Osteocyte (in vitro differentiated cells): ENCODE results near the gene CAPN10. TPM values are rescaled to one million over a fixed set of nuclear protein-coding genes. Genes with fewer than 3 reads are reported as not detected.
A peak's percentile ranks its signal among the peaks of the same experiment; 100 is the strongest.

Experiments used
- DNase-seq: peaks from one replicate; pipeline ENCODE4 v3.0.0; 2021; ENCODE audit warnings: mixed read lengths; ENCODE audit not compliant: unreplicated experiment; ENCODE audit errors: extremely low spot score
- H3K27ac Mint-ChIP-seq: one replicate; pipeline ENCODE4 v1.8.0; 2021; ENCODE audit warnings: mild to moderate bottlenecking, mixed read lengths; ENCODE audit not compliant: unreplicated experiment
- H3K27me3 Mint-ChIP-seq: one replicate; pipeline ENCODE4 v1.8.0; 2021; ENCODE audit warnings: mixed read lengths; ENCODE audit not compliant: unreplicated experiment
- H3K36me3 Mint-ChIP-seq: one replicate; pipeline ENCODE4 v1.8.0; 2021; ENCODE audit warnings: mixed read lengths; ENCODE audit not compliant: unreplicated experiment
- H3K4me1 Mint-ChIP-seq: one replicate; pipeline ENCODE4 v1.8.0; 2021; ENCODE audit warnings: mixed read lengths; ENCODE audit not compliant: unreplicated experiment
- H3K4me3 Mint-ChIP-seq: one replicate; pipeline ENCODE4 v1.8.0; 2021; ENCODE audit warnings: mild to moderate bottlenecking, moderate library complexity, mixed read lengths; ENCODE audit not compliant: unreplicated experiment
- H3K9me3 Mint-ChIP-seq: one replicate; pipeline ENCODE4 v1.8.0; 2021; ENCODE audit warnings: mixed read lengths; ENCODE audit not compliant: unreplicated experiment
- total RNA-seq: library from RNA; stranded (reverse); gene quantifications from 2 replicates; pipeline ENCODE4 v1.2.1, GENCODE V29; 2021
- TF ChIP-seq, protein P1 (sequence below): fragments of 200-600 bp; sonication (generic); IDR thresholded peaks from 2 replicates; pipeline ENCODE4 v1.5.0; 2021; ENCODE audit warnings: antibody characterized with exemption, mild to moderate bottlenecking, moderate library complexity

The CAPN10 gene
- total RNA-seq, 1 donor from 2014 or later = 37.7 TPM

DNA sequence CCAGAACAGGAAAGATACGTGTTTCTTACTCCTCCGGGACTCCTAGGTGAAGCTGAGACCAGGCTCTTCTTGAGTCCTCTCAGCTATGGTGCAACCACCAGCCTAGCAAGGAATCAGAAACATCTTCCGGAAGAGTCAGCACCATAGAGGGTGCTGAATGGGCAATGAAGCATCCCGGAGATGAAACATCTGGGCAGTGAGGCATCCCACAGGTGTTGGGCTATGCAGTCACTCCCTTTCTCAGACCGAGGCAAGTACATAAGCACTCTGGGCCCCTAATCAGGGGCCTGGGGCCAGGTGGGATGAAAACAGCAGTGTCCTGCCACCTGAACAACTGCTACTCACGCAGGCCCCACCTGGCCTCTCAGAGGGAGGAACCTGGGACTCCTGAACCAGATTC is 1.4 kb upstream of the CAPN10 start:
- DNase-seq = no peak
- Mint-ChIP-seq H3K9me3 (peaks cover 12% of the 10 kb centered on the region), H3K4me3 (peak overlapping the region; percentile 95), H3K27me3 (no peaks in the 10 kb centered on the region), H3K36me3 (peaks cover 5% of the 10 kb centered on the region), H3K4me1 (peaks cover 39% of the 10 kb centered on the region), H3K27ac (peak overlapping the region; percentile 89)
- TF ChIP-seq, protein P1, sequence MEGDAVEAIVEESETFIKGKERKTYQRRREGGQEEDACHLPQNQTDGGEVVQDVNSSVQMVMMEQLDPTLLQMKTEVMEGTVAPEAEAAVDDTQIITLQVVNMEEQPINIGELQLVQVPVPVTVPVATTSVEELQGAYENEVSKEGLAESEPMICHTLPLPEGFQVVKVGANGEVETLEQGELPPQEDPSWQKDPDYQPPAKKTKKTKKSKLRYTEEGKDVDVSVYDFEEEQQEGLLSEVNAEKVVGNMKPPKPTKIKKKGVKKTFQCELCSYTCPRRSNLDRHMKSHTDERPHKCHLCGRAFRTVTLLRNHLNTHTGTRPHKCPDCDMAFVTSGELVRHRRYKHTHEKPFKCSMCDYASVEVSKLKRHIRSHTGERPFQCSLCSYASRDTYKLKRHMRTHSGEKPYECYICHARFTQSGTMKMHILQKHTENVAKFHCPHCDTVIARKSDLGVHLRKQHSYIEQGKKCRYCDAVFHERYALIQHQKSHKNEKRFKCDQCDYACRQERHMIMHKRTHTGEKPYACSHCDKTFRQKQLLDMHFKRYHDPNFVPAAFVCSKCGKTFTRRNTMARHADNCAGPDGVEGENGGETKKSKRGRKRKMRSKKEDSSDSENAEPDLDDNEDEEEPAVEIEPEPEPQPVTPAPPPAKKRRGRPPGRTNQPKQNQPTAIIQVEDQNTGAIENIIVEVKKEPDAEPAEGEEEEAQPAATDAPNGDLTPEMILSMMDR = no peak

DNA sequence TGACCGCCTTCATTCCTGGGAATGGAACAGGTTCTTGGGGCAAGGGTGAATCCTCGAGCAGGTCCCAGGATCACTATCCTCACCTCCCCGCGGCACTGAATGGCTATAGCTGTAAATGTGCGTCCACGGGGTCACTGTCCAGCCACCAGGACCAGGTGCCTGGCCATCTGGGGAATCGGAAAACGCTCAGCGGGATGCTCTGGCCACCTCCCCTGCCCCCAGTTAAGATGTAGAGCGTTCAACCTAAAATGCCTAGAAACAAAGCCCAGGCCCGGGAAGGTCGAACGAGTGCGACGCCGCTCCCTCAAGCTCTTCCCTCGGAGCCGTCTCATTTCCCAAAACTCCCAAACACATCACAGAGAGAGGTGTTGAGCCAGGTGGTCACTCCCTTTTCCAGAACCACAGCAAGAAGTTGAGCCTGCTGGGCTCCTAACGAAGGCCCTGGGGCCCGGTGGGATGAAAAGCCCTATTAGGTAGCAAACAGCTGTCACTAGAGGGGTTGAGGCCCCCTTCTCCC is 795 bp upstream of the CAPN10 start:
- Mint-ChIP-seq H3K4me1 (peaks cover 34% of the 10 kb centered on the region), H3K9me3 (peaks cover 8% of the 10 kb centered on the region), H3K36me3 (peaks cover 5% of the 10 kb centered on the region), H3K4me3 (peak overlapping the region; percentile 95), H3K27ac (peak overlapping the region; percentile 89), H3K27me3 (no peaks in the 10 kb centered on the region)
- no peak for DNase-seq
- TF ChIP-seq, protein P1 = no peak

DNA sequence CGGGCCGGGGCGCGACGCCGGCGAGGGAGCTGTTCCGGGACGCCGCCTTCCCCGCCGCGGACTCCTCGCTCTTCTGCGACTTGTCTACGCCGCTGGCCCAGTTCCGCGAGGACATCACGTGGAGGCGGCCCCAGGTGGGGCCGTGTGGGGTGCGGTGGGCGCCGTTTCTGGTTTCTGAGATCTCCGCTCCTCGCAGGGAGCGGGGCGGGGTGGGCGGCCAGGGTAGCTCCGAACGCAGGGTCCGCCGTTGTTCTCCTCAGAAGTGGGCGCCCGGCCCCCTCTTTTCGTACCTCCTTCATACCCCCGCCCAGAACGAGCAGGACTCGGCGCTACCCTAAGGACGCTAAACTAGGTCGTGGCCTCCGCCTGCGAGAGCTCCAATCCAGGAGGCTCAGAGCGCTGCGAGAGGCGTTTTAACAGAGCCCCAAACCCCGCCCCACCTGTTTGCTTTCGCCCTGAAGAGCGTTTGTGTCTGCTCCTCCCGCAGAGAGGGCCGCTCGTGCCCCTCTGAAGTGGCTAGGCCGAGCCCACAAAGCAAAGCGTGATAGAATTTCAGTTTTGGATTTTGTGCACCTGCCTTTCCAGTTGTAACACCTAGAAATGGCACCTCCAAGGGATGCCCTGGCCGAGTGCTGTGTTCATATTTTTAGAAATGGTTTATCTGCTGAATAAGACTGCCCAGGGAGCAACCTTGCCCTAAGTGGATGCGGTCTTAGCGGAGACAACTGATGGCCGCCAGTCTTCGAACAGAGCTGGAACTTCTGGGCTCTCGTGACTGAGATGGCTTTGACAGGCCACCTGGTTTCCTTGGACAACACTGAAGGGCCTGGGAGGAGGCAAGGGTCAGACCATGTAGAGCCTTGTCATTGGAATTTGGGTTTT is 626 bp downstream of the CAPN10 start:
- H3K4me1 Mint-ChIP-seq = peaks cover 34% of the 10 kb centered on the region
- TF ChIP-seq, protein P1 = no peak
- H3K27me3 Mint-ChIP-seq = no peaks in the 10 kb centered on the region

DNA sequence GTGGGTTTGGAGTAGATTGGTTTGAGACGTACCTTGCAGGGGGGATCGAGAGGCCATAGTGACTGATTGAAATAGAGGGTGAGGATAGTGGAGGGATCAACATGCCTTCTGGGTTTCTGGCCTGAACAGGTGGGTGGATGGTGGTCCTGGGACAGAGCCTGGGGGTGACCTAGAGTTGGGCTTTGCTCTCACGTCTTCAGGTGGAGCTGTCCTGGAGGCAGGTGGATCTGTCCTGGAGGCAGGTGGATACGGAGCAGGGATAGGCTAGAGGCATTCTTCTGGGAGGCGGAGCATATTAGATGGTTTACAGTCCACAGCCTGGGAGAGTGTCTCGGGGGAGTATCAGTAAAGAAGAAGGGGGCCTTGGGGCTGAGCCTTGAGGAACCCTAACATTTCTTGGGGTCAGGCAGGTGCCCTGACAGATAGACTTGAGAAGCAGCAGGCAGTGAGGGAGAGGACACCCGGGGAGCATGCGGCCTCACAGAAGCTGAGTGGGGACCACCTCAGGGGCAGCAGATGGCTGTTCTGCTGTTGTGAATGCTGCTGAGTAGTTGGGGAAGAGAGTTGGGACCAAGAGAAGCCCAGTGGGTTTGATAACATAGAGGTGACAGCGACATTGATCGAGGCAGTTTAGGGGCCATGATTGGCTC is 1.6 kb downstream of the CAPN10 start:
- H3K9me3 Mint-ChIP-seq = no peaks in the 10 kb centered on the region
- no peak overlapping the region for H3K27ac Mint-ChIP-seq

More for the DNA sequence above, 626 bp downstream of the CAPN10 start:
- Mint-ChIP-seq H3K4me3 (peak overlapping the region; percentile 87), H3K9me3 (no peaks in the 10 kb centered on the region), H3K27ac (peak overlapping the region; percentile 65), H3K36me3 (no peaks in the 10 kb centered on the region)
- no peak for DNase-seq

More for the DNA sequence above, 1.6 kb downstream of the CAPN10 start:
- Mint-ChIP-seq H3K27me3 (no peaks in the 10 kb centered on the region), H3K4me1 (peaks cover 34% of the 10 kb centered on the region), H3K4me3 (peak overlapping the region; percentile 87), H3K36me3 (no peaks in the 10 kb centered on the region)
- no peak for DNase-seq
- TF ChIP-seq, protein P1 = no peak
